ENCODE results near the gene NDEL1.
"Not testable (repeated sequence)": the region's sequence is repeated elsewhere in the genome, so short reads cannot be mapped to it uniquely, and the experiment has no call there.

NDEL1 gene

GRCh38 chr17:8435245-8436168 is at the start of gene NDEL1:
TSS of gene NDEL1 (plus strand) at chr17:8435884. CDS start at chr17:8444272, 8,388 bp downstream.
- peak; percentile 76 for DNase-seq

- DNase-seq = no peak
These were observed 48.8 kb upstream of the NDEL1 start for GRCh38 chr17:8386841-8387240.

GRCh38 chr17:8387914-8388651 is 47.6 kb upstream of the NDEL1 start:
- DNase-seq = no peak

GRCh38 chr17:8391711-8392110 is 44.0 kb upstream of the NDEL1 start:
- DNase-seq = no peak

- DNase-seq = no peak
These were observed 43.4 kb upstream of the NDEL1 start for GRCh38 chr17:8392274-8392673.

GRCh38 chr17:8392674-8393469 is 42.8 kb upstream of the NDEL1 start:
- no peak for DNase-seq

GRCh38 chr17:8393470-8394231 is 42.0 kb upstream of the NDEL1 start:
- DNase-seq = no peak

GRCh38 chr17:8394497-8394896 is 41.2 kb upstream of the NDEL1 start:
- not testable (repeated sequence) for DNase-seq

GRCh38 chr17:8397636-8398035 is 38.0 kb upstream of the NDEL1 start, which contains the start of gene RNF222:
TSS of gene RNF222 (minus strand) at chr17:8397827. CDS start at chr17:8393461, 4,366 bp downstream.
- no peak for DNase-seq

GRCh38 chr17:8398980-8399379 is 36.7 kb upstream of the NDEL1 start:
- no peak for DNase-seq

GRCh38 chr17:8401107-8401506 is 34.6 kb upstream of the NDEL1 start:
- no peak for DNase-seq

GRCh38 chr17:8402921-8403536 is 32.7 kb upstream of the NDEL1 start:
- DNase-seq = no peak

- no peak for DNase-seq
These were observed 30.1 kb upstream of the NDEL1 start for GRCh38 chr17:8405499-8406016.

GRCh38 chr17:8406174-8406573 is 29.5 kb upstream of the NDEL1 start:
- no peak for DNase-seq

GRCh38 chr17:8408371-8408770 is 27.3 kb upstream of the NDEL1 start:
- no peak for DNase-seq

- DNase-seq = peak; percentile 13
These were observed 25.5 kb upstream of the NDEL1 start for GRCh38 chr17:8409966-8410882.

- no peak for DNase-seq
These were observed 24.8 kb upstream of the NDEL1 start for GRCh38 chr17:8410883-8411238.

GRCh38 chr17:8412089-8412488 is 23.6 kb upstream of the NDEL1 start:
- no peak for DNase-seq

GRCh38 chr17:8413328-8413727 is 22.4 kb upstream of the NDEL1 start:
- no peak for DNase-seq

- no peak for DNase-seq
These were observed 21.7 kb upstream of the NDEL1 start for GRCh38 chr17:8413938-8414337.

GRCh38 chr17:8417806-8418205 is 17.9 kb upstream of the NDEL1 start:
- DNase-seq = no peak
